GM20000 (cell line): ENCODE measurements around the gene CPB2.

Source experiments
- DNase-seq: peaks from one replicate; pipeline ENCODE4 v3.0.0; 2012; ENCODE audit warnings: low spot score
- TF ChIP-seq, protein P1 (sequence below): IDR thresholded peaks from 2 replicates; pipeline ENCODE4 v1.5.1; 2012; ENCODE audit warnings: mild to moderate bottlenecking, control low read depth; ENCODE audit errors: extremely low read depth, missing control alignments

Gene CPB2

DNA sequence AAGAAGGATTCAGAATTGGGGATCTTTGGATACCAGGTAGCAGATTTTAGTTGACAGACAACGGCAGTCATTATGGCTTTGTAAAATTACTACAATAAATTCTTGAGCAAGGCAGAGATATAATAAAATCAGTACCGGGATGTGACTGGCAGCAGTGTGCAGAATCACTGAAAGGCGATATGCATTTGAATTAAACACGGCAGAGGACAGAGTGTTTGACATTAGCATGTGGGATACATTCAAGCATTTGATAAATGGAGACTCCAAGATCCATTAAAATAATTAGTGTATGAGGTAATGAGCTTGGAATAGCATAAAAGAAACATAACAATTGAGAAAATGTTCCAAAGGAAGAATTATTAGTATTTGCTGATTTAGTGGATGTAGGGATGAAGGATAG is 40.3 kb upstream of the CPB2 start:
- DNase-seq, result no peak
- TF ChIP-seq, protein P1, sequence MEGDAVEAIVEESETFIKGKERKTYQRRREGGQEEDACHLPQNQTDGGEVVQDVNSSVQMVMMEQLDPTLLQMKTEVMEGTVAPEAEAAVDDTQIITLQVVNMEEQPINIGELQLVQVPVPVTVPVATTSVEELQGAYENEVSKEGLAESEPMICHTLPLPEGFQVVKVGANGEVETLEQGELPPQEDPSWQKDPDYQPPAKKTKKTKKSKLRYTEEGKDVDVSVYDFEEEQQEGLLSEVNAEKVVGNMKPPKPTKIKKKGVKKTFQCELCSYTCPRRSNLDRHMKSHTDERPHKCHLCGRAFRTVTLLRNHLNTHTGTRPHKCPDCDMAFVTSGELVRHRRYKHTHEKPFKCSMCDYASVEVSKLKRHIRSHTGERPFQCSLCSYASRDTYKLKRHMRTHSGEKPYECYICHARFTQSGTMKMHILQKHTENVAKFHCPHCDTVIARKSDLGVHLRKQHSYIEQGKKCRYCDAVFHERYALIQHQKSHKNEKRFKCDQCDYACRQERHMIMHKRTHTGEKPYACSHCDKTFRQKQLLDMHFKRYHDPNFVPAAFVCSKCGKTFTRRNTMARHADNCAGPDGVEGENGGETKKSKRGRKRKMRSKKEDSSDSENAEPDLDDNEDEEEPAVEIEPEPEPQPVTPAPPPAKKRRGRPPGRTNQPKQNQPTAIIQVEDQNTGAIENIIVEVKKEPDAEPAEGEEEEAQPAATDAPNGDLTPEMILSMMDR, result no peak

DNA sequence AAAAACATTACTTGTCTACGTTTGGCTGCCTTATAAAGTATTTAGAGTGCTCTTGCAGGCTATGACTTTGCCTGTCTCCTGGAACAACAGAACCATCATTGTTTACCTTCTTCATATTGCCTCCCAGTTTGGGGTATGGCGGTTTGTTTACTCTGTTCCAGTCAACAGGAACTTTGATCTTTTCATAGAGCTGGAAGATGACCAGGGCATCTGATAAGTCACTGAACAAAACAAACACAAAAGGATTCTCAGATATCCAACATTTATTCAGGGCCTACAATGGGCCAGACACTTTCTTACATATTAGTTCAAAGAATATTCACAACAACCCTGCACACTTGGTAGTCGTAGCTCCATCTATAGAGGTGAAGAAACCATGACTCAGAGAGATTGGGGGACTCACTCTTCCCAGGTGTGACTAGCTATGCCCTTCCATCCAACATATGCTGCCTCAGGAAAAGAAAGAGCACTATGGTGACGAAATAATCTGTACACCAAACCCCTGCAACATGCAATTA is 38.4 kb upstream of the CPB2 start:
- no peak for DNase-seq
- TF ChIP-seq, protein P1, result no peak

DNA sequence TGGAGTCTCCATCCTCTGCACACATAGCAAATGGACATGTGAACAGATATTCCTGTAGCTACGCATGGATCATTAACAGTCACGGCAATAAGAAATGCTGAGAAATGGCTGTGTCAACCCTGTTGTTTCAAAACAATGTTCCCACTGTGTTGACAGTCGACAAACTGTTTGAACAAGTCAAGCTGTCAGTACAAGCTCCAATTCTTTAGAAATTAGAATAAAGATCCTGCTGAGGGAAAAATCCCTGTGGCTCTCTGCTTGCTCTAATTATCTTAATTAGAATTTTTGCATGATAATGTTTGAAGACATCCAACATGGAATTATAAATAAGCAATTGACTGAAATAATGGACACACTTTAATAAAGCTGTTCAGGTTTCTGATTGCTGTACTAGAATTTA is 37.9 kb upstream of the CPB2 start:
- TF ChIP-seq, protein P1, result no peak
- no peak for DNase-seq

DNA sequence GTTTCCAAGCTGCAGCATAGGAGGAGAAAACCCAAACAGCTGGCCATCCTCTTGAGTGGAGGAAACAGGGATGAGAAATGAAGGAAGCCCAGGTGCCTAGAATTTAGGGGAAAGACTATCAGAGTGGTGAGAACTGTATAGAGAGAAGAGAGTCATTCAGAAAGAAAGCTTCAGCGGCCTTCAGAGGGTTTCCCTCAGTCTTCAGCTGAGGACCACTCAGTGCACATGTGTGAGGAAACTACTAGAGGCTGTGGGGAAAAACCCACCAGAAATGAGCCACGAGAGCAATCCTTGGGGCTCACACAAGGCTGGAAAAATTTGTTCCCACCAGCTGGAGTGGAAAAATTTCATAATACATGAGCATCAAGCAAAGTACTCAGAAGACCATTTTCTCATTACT is 35.2 kb upstream of the CPB2 start:
- TF ChIP-seq, protein P1, result no peak
- DNase-seq, result no peak

DNA sequence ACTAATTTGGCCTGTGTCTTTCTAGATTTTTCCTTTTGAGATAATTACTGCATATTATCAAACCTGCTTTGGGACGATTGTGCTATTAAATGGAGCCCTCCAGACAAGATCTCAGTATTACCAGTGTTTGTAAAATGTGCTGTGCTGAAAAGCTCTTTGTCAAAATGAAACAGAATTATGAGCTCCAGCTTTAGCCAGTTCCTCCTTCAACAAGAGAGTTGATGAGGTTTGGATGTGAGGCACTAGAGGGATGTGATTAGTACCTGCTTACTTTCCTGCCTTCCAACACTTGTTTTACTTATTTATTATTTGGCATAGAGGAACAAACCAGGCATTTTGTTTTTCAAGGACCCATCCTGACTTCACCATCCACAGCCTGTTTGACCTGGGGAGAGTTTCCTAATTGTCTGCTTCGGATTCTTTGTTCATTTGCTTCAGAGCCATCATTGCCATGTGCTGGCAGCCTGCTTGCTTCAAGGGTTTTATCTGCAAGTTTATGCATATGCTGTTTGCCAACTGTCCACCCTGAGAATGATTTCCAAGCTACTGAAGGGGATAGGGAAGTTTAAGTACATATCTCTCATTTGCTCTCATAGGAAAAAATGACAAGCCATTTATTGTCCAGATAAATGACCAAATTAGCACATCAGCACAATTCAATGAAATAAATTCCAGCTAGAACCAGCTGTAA is 32.9 kb upstream of the CPB2 start:
- no peak for DNase-seq
- TF ChIP-seq, protein P1, result no peak

DNA sequence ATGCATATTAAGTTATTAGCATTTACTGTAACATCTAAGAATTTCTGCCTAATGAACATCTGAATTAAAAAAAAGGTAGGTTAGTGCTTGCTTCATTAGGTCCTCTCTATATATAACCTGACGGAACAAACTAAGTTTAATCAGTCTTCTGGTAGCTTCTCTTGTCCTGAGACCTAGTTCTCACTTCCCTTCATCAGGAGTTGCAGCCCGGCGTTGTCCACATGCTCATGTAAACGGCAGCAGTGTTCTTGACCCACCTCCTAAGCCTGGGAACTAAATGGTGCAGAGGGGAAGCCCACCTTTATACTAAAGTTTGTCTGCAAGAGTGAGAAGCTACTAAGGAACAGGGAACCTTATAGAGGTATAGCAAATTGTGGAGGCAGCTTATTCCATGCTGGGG is 31.9 kb upstream of the CPB2 start:
- no peak for DNase-seq
- TF ChIP-seq, protein P1, result no peak

DNA sequence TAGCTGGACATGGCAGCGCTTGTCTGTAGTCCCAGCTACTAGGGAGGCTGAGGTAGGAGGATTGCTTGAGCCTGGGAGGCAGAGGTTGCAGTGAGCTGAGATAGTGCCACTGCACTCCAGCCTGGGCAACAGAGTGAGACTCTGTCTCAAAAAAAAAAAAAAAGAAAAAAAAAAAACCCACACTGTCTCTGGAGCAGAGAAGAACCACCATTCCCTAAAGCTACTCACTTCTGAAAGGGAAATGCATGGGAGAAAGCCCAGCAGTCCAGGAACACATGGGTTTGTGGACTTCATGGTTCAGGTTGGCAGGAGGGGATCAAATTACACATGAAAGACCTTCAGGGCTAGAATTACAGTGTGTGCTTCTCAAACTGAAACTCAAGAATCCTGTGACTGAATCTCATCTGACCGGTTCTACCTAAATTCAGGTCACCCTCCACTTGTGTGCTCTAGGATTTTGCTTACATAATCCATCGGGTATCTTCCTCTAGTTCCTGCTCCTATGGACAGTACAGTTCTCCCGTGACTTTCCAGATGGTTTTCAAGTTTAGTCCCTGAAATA is 30.2 kb upstream of the CPB2 start:
- TF ChIP-seq, protein P1, result no peak
- DNase-seq, result no peak
